HEK293 (cell line): ENCODE data around the gene ANKRD6.

ENCODE experiments used
- BCL11B ChIP-seq: fragments of 450-650 bp; formaldehyde crosslinking; IDR thresholded peaks from 2 replicates; pipeline ENCODE4 v1.5.1; 2016; ENCODE audit warnings: low read depth, missing biosample characterization, missing genetic modification characterization
- GLIS1 ChIP-seq: fragments of 450-650 bp; formaldehyde crosslinking; IDR thresholded peaks from 2 replicates; pipeline ENCODE4 v1.5.1; 2016; ENCODE audit warnings: missing biosample characterization, missing genetic modification characterization
- PRDM1 ChIP-seq: fragments of 450-650 bp; formaldehyde crosslinking; IDR thresholded peaks from 2 replicates; pipeline ENCODE4; 2016; ENCODE audit warnings: missing biosample characterization, missing genetic modification characterization
- SP7 ChIP-seq: fragments of 450-650 bp; formaldehyde crosslinking; IDR thresholded peaks from 2 replicates; pipeline ENCODE4 v1.5.1; 2016; ENCODE audit warnings: missing biosample characterization, missing genetic modification characterization
- ZNF157 ChIP-seq: fragments of 450-650 bp; formaldehyde crosslinking; IDR thresholded peaks from 2 replicates; pipeline ENCODE4 v1.5.1; 2016; ENCODE audit warnings: missing biosample characterization, missing genetic modification characterization
- ZNF175 ChIP-seq: fragments of 450-650 bp; formaldehyde crosslinking; IDR thresholded peaks from 2 replicates; pipeline ENCODE4 v1.5.1; 2016; ENCODE audit warnings: missing biosample characterization, missing genetic modification characterization
- ZNF202 ChIP-seq: fragments of 450-650 bp; formaldehyde crosslinking; IDR thresholded peaks from 2 replicates; pipeline ENCODE4 v1.5.1; 2016; ENCODE audit warnings: missing biosample characterization, missing genetic modification characterization, borderline replicate concordance
- ZNF248 ChIP-seq: fragments of 450-650 bp; formaldehyde crosslinking; IDR thresholded peaks from 2 replicates; pipeline ENCODE4 v1.5.1; 2017; ENCODE audit warnings: missing biosample characterization, missing genetic modification characterization
- ZNF274 ChIP-seq, 2 experiments: fragments of 200-500 bp in 1 of 2; fragments of 450-650 bp in 1 of 2; sonication (Bioruptor generic) in 1 of 2; formaldehyde crosslinking in 1 of 2; IDR thresholded peaks; 2 replicates each; pipeline versions ENCODE4 v1.5.1 to v1.6.1; 2014 to 2016; ENCODE audit warnings: borderline replicate concordance in 1 of 2, inconsistent platforms in 1 of 2, low read length in 1 of 2, missing biosample characterization in 1 of 2, missing genetic modification characterization in 1 of 2
- ZNF335 ChIP-seq: fragments of 450-650 bp; formaldehyde crosslinking; conservative IDR thresholded peaks from 2 replicates; pipeline ENCODE4 v1.5.1; 2016; ENCODE audit warnings: missing biosample characterization, missing genetic modification characterization
- ZNF423 ChIP-seq: fragments of 450-650 bp; formaldehyde crosslinking; IDR thresholded peaks from 2 replicates; pipeline ENCODE4 v1.5.1; 2016; ENCODE audit warnings: missing biosample characterization, missing genetic modification characterization
- ZNF549 ChIP-seq: fragments of 450-650 bp; IDR thresholded peaks from 2 replicates; pipeline ENCODE4 v1.5.1; 2018; ENCODE audit warnings: missing biosample characterization, missing genetic modification characterization, mild to moderate bottlenecking, inconsistent platforms, moderate library complexity
- ZNF621 ChIP-seq: fragments of 450-650 bp; formaldehyde crosslinking; IDR thresholded peaks from 2 replicates; pipeline ENCODE4 v1.5.1; 2017; ENCODE audit warnings: missing biosample characterization, missing genetic modification characterization
- ZNF624 ChIP-seq: fragments of 450-650 bp; formaldehyde crosslinking; IDR thresholded peaks from 2 replicates; pipeline ENCODE4 v1.5.1; 2017; ENCODE audit warnings: missing biosample characterization, missing genetic modification characterization
- ZNF660 ChIP-seq: fragments of 450-650 bp; IDR thresholded peaks from 2 replicates; pipeline ENCODE4 v1.5.1; 2018; ENCODE audit warnings: missing biosample characterization, mild to moderate bottlenecking, missing genetic modification characterization
- ZNF776 ChIP-seq: fragments of 450-650 bp; formaldehyde crosslinking; IDR thresholded peaks from 2 replicates; pipeline ENCODE4 v1.5.0; 2017; ENCODE audit warnings: missing biosample characterization, missing genetic modification characterization, borderline replicate concordance
- TF ChIP-seq, protein P1 (sequence below): fragments of 450-650 bp; formaldehyde crosslinking; IDR thresholded peaks from 2 replicates; pipeline ENCODE4 v1.5.1; 2016; ENCODE audit warnings: missing biosample characterization, missing genetic modification characterization
- TF ChIP-seq, protein P2 (sequence below): fragments of 450-650 bp; formaldehyde crosslinking; IDR thresholded peaks from 2 replicates; pipeline ENCODE4 v1.5.1; 2016; ENCODE audit warnings: missing biosample characterization, missing genetic modification characterization, low read depth
- TF ChIP-seq, protein P3 (sequence below): fragments of 450-650 bp; formaldehyde crosslinking; IDR thresholded peaks from 2 replicates; pipeline ENCODE4; 2016; ENCODE audit warnings: missing biosample characterization, missing genetic modification characterization
- TF ChIP-seq, protein P4 (sequence below): fragments of 450-650 bp; formaldehyde crosslinking; IDR thresholded peaks from 2 replicates; pipeline ENCODE4 v1.5.1; 2016; ENCODE audit warnings: missing biosample characterization, missing genetic modification characterization
- TF ChIP-seq, protein P5 (sequence below): fragments of 450-650 bp; formaldehyde crosslinking; IDR thresholded peaks from 2 replicates; pipeline ENCODE4 v1.5.1; 2017; ENCODE audit warnings: missing biosample characterization, missing genetic modification characterization
- TF ChIP-seq, protein P6 (sequence below): fragments of 450-650 bp; formaldehyde crosslinking; IDR thresholded peaks from 2 replicates; pipeline ENCODE4 v1.5.1; 2016; ENCODE audit warnings: missing biosample characterization, missing genetic modification characterization
- TF ChIP-seq, protein P7 (sequence below): fragments of 450-650 bp; formaldehyde crosslinking; IDR thresholded peaks from 2 replicates; pipeline ENCODE4 v1.5.1; 2016; ENCODE audit warnings: missing biosample characterization, missing genetic modification characterization
- TF ChIP-seq, protein P8 (sequence below): fragments of 450-650 bp; formaldehyde crosslinking; IDR thresholded peaks from 2 replicates; pipeline ENCODE4 v1.5.1; 2016; ENCODE audit warnings: missing biosample characterization, missing genetic modification characterization

Gene ANKRD6

DNA sequence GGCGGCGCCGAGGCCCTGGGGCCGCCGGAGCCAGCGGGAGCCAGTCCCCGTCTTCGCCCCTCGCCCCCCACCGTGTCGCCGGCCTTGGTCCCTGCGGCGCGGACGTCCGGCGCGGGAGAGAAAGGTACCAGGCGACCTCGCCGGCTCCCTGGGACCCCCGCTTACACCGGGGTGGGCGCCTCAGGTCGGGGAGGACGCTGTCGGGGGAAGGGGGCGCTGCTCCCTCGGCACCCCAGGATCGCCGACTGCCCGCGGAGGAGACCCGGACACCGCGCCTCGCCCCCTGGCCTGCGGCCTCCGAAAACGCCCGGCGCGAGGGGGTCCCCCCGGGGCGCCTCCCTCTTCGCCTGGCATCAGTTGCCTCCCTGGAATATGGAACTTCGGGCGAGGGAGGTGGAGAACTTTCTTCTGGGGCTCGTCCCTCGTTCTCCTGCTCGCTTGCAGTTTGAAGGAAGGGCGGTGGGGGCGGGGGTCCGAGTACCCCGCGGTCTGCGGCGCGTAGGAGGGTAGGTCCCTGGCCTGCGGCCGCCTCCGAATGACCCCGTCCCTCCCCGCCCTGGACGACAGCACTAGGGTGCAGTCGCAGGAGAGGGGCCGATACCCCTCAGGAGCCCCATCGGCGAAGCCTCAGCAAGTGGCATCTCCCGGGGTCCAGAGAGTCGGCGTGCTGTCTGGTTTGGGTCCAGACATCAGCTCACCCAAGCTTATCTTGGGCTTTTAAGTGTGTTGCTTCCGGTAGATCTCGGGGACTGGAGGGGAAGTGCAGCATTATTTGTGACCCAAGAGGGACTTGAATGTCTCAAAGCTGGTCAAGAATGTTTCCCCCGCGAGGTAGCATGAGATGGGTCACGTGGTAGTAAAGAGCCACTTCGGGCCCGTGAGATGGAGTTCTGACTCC lies 549 bp downstream of the ANKRD6 start (continued):
- TF ChIP-seq, protein P1, sequence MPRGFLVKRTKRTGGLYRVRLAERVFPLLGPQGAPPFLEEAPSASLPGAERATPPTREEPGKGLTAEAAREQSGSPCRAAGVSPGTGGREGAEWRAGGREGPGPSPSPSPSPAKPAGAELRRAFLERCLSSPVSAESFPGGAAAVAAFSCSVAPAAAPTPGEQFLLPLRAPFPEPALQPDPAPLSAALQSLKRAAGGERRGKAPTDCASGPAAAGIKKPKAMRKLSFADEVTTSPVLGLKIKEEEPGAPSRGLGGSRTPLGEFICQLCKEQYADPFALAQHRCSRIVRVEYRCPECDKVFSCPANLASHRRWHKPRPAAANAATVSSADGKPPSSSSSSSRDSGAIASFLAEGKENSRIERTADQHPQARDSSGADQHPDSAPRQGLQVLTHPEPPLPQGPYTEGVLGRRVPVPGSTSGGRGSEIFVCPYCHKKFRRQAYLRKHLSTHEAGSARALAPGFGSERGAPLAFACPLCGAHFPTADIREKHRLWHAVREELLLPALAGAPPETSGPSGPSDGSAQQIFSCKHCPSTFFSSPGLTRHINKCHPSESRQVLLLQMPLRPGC (tag by site-specific recombination), result no peak
- TF ChIP-seq PRDM1 (no peak), ZNF660 (tag by site-specific recombination) (no peak), BCL11B (tag by site-specific recombination) (no peak), SP7 (no peak), ZNF175 (tag by site-specific recombination) (no peak), GLIS1 (peak; percentile 51), ZNF202 (tag by site-specific recombination) (no peak), ZNF274 (IDR thresholded peaks at IDR 0.05; ENCODE audit: low read length) (no peak), ZNF274 (tag by site-specific recombination; IDR thresholded peaks at IDR 0.05; ENCODE audit: borderline replicate concordance) (no peak), ZNF776 (tag by site-specific recombination) (no peak), ZNF621 (tag by site-specific recombination) (no peak), ZNF335 (tag by site-specific recombination) (peak; percentile 92), ZNF157 (tag by site-specific recombination) (no peak), ZNF423 (tag by site-specific recombination) (no peak; the same call in 1 of the 2 replicates), ZNF248 (tag by site-specific recombination) (no peak), ZNF549 (tag by site-specific recombination) (no peak), ZNF624 (no peak)
- TF ChIP-seq, protein P2, sequence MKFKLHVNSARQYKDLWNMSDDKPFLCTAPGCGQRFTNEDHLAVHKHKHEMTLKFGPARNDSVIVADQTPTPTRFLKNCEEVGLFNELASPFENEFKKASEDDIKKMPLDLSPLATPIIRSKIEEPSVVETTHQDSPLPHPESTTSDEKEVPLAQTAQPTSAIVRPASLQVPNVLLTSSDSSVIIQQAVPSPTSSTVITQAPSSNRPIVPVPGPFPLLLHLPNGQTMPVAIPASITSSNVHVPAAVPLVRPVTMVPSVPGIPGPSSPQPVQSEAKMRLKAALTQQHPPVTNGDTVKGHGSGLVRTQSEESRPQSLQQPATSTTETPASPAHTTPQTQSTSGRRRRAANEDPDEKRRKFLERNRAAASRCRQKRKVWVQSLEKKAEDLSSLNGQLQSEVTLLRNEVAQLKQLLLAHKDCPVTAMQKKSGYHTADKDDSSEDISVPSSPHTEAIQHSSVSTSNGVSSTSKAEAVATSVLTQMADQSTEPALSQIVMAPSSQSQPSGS, result no peak
- TF ChIP-seq, protein P3, sequence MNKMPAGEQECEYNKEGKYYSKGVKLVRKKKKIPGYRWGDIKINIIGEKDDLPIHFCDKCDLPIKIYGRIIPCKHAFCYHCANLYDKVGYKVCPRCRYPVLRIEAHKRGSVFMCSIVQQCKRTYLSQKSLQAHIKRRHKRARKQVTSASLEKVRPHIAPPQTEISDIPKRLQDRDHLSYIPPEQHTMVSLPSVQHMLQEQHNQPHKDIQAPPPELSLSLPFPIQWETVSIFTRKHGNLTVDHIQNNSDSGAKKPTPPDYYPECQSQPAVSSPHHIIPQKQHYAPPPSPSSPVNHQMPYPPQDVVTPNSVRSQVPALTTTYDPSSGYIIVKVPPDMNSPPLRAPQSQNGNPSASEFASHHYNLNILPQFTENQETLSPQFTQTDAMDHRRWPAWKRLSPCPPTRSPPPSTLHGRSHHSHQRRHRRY, result no peak
- TF ChIP-seq, protein P4, sequence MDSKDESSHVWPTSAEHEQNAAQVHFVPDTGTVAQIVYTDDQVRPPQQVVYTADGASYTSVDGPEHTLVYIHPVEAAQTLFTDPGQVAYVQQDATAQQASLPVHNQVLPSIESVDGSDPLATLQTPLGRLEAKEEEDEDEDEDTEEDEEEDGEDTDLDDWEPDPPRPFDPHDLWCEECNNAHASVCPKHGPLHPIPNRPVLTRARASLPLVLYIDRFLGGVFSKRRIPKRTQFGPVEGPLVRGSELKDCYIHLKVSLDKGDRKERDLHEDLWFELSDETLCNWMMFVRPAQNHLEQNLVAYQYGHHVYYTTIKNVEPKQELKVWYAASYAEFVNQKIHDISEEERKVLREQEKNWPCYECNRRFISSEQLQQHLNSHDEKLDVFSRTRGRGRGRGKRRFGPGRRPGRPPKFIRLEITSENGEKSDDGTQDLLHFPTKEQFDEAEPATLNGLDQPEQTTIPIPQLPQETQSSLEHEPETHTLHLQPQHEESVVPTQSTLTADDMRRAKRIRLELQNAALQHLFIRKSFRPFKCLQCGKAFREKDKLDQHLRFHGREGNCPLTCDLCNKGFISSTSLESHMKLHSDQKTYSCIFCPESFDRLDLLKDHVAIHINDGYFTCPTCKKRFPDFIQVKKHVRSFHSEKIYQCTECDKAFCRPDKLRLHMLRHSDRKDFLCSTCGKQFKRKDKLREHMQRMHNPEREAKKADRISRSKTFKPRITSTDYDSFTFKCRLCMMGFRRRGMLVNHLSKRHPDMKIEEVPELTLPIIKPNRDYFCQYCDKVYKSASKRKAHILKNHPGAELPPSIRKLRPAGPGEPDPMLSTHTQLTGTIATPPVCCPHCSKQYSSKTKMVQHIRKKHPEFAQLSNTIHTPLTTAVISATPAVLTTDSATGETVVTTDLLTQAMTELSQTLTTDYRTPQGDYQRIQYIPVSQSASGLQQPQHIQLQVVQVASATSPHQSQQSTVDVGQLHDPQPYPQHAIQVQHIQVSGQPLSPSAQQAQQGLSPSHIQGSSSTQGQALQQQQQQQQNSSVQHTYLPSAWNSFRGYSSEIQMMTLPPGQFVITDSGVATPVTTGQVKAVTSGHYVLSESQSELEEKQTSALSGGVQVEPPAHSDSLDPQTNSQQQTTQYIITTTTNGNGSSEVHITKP (tag by site-specific recombination), result peak; percentile 93
- TF ChIP-seq, protein P5, sequence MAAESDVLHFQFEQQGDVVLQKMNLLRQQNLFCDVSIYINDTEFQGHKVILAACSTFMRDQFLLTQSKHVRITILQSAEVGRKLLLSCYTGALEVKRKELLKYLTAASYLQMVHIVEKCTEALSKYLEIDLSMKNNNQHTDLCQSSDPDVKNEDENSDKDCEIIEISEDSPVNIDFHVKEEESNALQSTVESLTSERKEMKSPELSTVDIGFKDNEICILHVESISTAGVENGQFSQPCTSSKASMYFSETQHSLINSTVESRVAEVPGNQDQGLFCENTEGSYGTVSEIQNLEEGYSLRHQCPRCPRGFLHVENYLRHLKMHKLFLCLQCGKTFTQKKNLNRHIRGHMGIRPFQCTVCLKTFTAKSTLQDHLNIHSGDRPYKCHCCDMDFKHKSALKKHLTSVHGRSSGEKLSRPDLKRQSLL (tag by site-specific recombination), result no peak
- TF ChIP-seq, protein P6, sequence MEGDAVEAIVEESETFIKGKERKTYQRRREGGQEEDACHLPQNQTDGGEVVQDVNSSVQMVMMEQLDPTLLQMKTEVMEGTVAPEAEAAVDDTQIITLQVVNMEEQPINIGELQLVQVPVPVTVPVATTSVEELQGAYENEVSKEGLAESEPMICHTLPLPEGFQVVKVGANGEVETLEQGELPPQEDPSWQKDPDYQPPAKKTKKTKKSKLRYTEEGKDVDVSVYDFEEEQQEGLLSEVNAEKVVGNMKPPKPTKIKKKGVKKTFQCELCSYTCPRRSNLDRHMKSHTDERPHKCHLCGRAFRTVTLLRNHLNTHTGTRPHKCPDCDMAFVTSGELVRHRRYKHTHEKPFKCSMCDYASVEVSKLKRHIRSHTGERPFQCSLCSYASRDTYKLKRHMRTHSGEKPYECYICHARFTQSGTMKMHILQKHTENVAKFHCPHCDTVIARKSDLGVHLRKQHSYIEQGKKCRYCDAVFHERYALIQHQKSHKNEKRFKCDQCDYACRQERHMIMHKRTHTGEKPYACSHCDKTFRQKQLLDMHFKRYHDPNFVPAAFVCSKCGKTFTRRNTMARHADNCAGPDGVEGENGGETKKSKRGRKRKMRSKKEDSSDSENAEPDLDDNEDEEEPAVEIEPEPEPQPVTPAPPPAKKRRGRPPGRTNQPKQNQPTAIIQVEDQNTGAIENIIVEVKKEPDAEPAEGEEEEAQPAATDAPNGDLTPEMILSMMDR (tag by site-specific recombination), result peak; percentile 22
- TF ChIP-seq, protein P7, sequence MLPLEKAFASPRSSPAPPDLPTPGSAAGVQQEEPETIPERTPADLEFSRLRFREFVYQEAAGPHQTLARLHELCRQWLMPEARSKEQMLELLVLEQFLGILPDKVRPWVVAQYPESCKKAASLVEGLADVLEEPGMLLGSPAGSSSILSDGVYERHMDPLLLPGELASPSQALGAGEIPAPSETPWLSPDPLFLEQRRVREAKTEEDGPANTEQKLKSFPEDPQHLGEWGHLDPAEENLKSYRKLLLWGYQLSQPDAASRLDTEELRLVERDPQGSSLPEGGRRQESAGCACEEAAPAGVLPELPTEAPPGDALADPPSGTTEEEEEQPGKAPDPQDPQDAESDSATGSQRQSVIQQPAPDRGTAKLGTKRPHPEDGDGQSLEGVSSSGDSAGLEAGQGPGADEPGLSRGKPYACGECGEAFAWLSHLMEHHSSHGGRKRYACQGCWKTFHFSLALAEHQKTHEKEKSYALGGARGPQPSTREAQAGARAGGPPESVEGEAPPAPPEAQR (tag by site-specific recombination), result no peak
- TF ChIP-seq, protein P8, sequence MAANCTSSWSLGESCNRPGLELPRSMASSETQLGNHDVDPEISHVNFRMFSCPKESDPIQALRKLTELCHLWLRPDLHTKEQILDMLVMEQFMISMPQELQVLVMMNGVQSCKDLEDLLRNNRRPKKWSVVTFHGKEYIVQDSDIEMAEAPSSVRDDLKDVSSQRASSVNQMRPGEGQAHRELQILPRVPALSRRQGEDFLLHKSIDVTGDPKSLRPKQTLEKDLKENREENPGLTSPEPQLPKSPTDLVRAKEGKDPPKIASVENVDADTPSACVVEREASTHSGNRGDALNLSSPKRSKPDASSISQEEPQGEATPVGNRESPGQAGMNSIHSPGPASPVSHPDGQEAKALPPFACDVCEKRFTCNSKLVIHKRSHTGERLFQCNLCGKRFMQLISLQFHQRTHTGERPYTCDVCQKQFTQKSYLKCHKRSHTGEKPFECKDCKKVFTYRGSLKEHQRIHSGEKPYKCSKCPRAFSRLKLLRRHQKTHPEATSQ (tag by site-specific recombination), result no peak
